GM23338 (cell line): ENCODE results near the gene SLC6A7. TPM values are rescaled to one million over a fixed set of nuclear protein-coding genes. Genes with fewer than 3 reads are reported as not detected.

ENCODE experiments used
- ATAC-seq: fragments of 200-7000 bp; cut with Tn5 transposase; 3 replicates; pipeline ENCODE4 v1.9.1; 2020
- DNase-seq: peaks from one replicate; pipeline ENCODE4 v3.0.0-alpha.2; 2015; ENCODE audit warnings: low spot score
- H2AFZ ChIP-seq: fragments of 200-600 bp; sonication (generic); 2 replicates; pipeline ENCODE4 v1.8.0; 2016; ENCODE audit warnings: antibody characterized with exemption, mild to moderate bottlenecking, moderate library complexity
- H3F3A ChIP-seq: fragments of 200-600 bp; sonication (generic); replicated peaks from 2 replicates; pipeline ENCODE4 v1.8.0; 2017; ENCODE audit warnings: antibody characterized with exemption, mixed run types, low read depth
- H3K27ac ChIP-seq: fragments of 200-600 bp; sonication (generic); 2 replicates; pipeline ENCODE4 v1.6.1; 2016; ENCODE audit warnings: low read depth
- H3K27me3 ChIP-seq: fragments of 200-600 bp; sonication (generic); 2 replicates; pipeline ENCODE4 v1.8.0; 2016; ENCODE audit warnings: mild to moderate bottlenecking, mixed run types, moderate library complexity; ENCODE audit not compliant: insufficient read depth
- H3K36me3 ChIP-seq: fragments of 200-600 bp; sonication (generic); 2 replicates; pipeline ENCODE4 v1.8.0; 2016; ENCODE audit warnings: mild to moderate bottlenecking; ENCODE audit not compliant: insufficient read depth
- H3K4me1 ChIP-seq: fragments of 200-600 bp; sonication (generic); 2 replicates; pipeline ENCODE4 v1.8.0; 2016; ENCODE audit warnings: mild to moderate bottlenecking, moderate library complexity; ENCODE audit not compliant: insufficient read depth
- H3K4me2 ChIP-seq: fragments of 200-600 bp; sonication (generic); 2 replicates; pipeline ENCODE4 v1.7.1; 2017; ENCODE audit warnings: mixed run types
- H3K4me3 ChIP-seq: fragments of 200-600 bp; sonication (generic); 2 replicates; pipeline ENCODE4 v1.6.1; 2016; ENCODE audit warnings: mixed run types
- H3K79me2 ChIP-seq: fragments of 200-600 bp; sonication (generic); replicated peaks from 2 replicates; pipeline ENCODE4 v1.8.0; 2017; ENCODE audit warnings: mild to moderate bottlenecking; ENCODE audit not compliant: insufficient read depth
- H3K9me2 ChIP-seq: fragments of 200-600 bp; sonication (generic); 2 replicates; pipeline ENCODE4 v1.8.0; 2017; ENCODE audit not compliant: insufficient read depth
- H4K20me1 ChIP-seq: fragments of 200-600 bp; sonication (generic); replicated peaks from 2 replicates; pipeline ENCODE4 v1.8.0; 2017; ENCODE audit warnings: mild to moderate bottlenecking; ENCODE audit not compliant: insufficient read depth
- H3K27ac Mint-ChIP-seq: 2 replicates; pipeline ENCODE4 v1.8.0; 2020; ENCODE audit warnings: inconsistent platforms, mild to moderate bottlenecking, moderate library complexity, mixed read lengths
- H3K27me3 Mint-ChIP-seq: 3 replicates; pipeline ENCODE4 v1.8.0; 2022; ENCODE audit warnings: low read depth, mild to moderate bottlenecking, moderate library complexity, mixed read lengths, inconsistent platforms; ENCODE audit not compliant: insufficient read depth, poor library complexity
- H3K36me3 Mint-ChIP-seq: 3 replicates; pipeline ENCODE4 v1.8.0; 2021; ENCODE audit warnings: low read depth, mild to moderate bottlenecking, inconsistent platforms, moderate library complexity, mixed read lengths
- H3K4me1 Mint-ChIP-seq: 3 replicates; pipeline ENCODE4 v1.8.0; 2020; ENCODE audit warnings: mild to moderate bottlenecking, inconsistent platforms, mixed read lengths
- H3K4me3 Mint-ChIP-seq: 3 replicates; pipeline ENCODE4 v1.8.0; 2021; ENCODE audit warnings: moderate library complexity, mild to moderate bottlenecking, inconsistent platforms, mixed read lengths
- H3K9me3 Mint-ChIP-seq: 3 replicates; pipeline ENCODE4 v1.8.0; 2020; ENCODE audit warnings: moderate library complexity, mild to moderate bottlenecking, inconsistent platforms, mixed read lengths
- CREB1 ChIP-seq: fragments of 250-450 bp; sonication (Bioruptor Pico); IDR thresholded peaks from 2 replicates; pipeline ENCODE4 v1.5.0; 2020; ENCODE audit warnings: low read depth, mild to moderate bottlenecking, moderate library complexity
- ETS1 ChIP-seq: IDR thresholded peaks from 2 replicates; pipeline ENCODE4 v1.6.1; 2016; ENCODE audit warnings: antibody characterized with exemption
- EZH2 ChIP-seq: fragments of 200-600 bp; sonication (generic); IDR thresholded peaks from one replicate; pipeline ENCODE4 v1.8.0; 2017; ENCODE audit warnings: antibody characterized with exemption, mild to moderate bottlenecking, low read depth; ENCODE audit not compliant: unreplicated experiment
- EZH2phosphoT487 ChIP-seq: fragments of 200-600 bp; sonication (generic); IDR thresholded peaks from one replicate; pipeline ENCODE4 v1.8.1; 2018; ENCODE audit warnings: antibody characterized with exemption; ENCODE audit not compliant: unreplicated experiment
- JUNB ChIP-seq: IDR thresholded peaks from one replicate; pipeline ENCODE4 v1.6.1; 2016; ENCODE audit warnings: antibody characterized with exemption; ENCODE audit not compliant: unreplicated experiment
- NANOG ChIP-seq: IDR thresholded peaks from 2 replicates; pipeline ENCODE4 v1.6.1; 2016; ENCODE audit warnings: antibody characterized with exemption, borderline replicate concordance
- POLR2AphosphoS5 ChIP-seq: IDR thresholded peaks from 2 replicates; pipeline ENCODE4 v1.6.1; 2016; ENCODE audit warnings: antibody characterized with exemption, low read depth
- REST ChIP-seq: IDR thresholded peaks from one replicate; pipeline ENCODE4 v1.6.1; 2018; ENCODE audit warnings: antibody characterized with exemption; ENCODE audit not compliant: unreplicated experiment
- STAT1 ChIP-seq: IDR thresholded peaks from one replicate; pipeline ENCODE4 v1.6.1; 2016; ENCODE audit warnings: antibody characterized with exemption; ENCODE audit not compliant: unreplicated experiment
- ZNF114 ChIP-seq: fragments of 250-450 bp; sonication (Bioruptor Pico); IDR thresholded peaks from 2 replicates; pipeline ENCODE4 v1.5.0; 2020; ENCODE audit warnings: mild to moderate bottlenecking, moderate library complexity
- ZNF331 ChIP-seq: fragments of 250-450 bp; sonication (Bioruptor Pico); IDR thresholded peaks from 2 replicates; pipeline ENCODE4 v1.5.0; 2020; ENCODE audit warnings: low read depth, mild to moderate bottlenecking, moderate library complexity
- polyA plus RNA-seq: library from polyadenylated mRNA; unstranded; fragments of >200 nt; fragmentation: Nextera tagmentation; extraction: Ambion mirVana; gene quantifications from 2 replicates; pipeline ENCODE4 v1.2.1, GENCODE V29; 2016
- total RNA-seq: library from RNA; depleted of rRNA; stranded (reverse); fragments of >200 nt; shearing (Covaris generic); gene quantifications from 2 replicates; pipeline ENCODE4 v1.2.3, GENCODE V29; 2014
- TF ChIP-seq, protein P1 (sequence below), 2 experiments: fragments of 200-600 bp in 1 of 2; sonication (generic) in 1 of 2; conservative IDR thresholded peaks; 2 replicates each; pipeline versions ENCODE4 v1.5.1 to v1.6.1; 2016 to 2017; ENCODE audit warnings: antibody characterized with exemption in 2 of 2, low read depth in 2 of 2, mild to moderate bottlenecking in 2 of 2, moderate library complexity in 1 of 2

Gene SLC6A7
- total and polyA plus RNA-seq, 2 experiments from 2014 or later, result not detected

DNA sequence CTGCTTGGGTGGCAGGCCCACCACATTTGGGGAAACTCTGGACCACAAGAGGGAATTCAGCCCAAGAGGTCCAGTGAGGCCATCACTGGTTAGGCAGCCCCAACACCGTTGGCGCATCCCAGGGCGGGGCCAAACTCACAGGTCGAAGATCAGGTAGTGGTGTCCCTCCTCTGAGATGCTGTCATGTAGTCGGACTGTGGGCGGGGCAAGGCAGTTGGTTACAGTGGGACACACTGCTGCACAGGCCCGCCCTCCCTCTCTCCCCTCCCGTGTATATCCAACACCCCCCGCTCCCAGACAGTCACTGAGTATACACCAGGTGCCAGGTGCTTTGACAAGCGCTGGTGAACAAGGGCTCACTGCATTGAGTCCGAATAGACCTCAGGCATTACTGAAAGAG, 67.6 kb downstream of the SLC6A7 start (continued):
- no peak for TF ChIP-seq JUNB
- no peak for TF ChIP-seq NANOG
- TF ChIP-seq EZH2, result no peak
- TF ChIP-seq, protein P1, sequence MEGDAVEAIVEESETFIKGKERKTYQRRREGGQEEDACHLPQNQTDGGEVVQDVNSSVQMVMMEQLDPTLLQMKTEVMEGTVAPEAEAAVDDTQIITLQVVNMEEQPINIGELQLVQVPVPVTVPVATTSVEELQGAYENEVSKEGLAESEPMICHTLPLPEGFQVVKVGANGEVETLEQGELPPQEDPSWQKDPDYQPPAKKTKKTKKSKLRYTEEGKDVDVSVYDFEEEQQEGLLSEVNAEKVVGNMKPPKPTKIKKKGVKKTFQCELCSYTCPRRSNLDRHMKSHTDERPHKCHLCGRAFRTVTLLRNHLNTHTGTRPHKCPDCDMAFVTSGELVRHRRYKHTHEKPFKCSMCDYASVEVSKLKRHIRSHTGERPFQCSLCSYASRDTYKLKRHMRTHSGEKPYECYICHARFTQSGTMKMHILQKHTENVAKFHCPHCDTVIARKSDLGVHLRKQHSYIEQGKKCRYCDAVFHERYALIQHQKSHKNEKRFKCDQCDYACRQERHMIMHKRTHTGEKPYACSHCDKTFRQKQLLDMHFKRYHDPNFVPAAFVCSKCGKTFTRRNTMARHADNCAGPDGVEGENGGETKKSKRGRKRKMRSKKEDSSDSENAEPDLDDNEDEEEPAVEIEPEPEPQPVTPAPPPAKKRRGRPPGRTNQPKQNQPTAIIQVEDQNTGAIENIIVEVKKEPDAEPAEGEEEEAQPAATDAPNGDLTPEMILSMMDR (conservative IDR thresholded peaks at IDR 0.05; ENCODE audit: low read depth in 2 of 2), result no peak
- TF ChIP-seq CREB1, result no peak
- TF ChIP-seq ZNF331 (CRISPR knock-in tag), result no peak

DNA sequence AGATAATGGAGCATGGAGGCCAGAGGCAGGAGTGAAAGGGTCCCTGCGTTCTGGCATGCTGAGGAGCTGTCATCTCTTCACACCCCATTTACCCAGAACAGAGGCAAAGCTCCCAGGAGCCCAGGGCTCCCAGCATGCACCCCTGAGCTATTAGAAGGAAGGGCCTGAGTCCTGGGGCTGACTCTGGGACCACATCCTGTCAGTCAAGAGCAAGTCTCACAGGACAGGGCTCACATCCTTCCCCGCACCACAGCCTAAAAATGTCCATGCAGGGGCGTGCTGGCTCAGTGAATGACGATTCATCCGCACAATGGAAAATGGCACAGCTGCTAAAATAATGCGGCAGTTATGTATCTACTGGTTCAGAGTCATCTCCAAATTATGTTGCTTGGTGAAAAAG, 68.3 kb downstream of the SLC6A7 start:
- Histone ChIP-seq H4K20me1 (no peaks in the 10 kb centered on the region), H3K36me3 (no peaks in the 10 kb centered on the region), H3K9me2 (no peaks in the 10 kb centered on the region), H3K79me2 (no peaks in the 10 kb centered on the region), H3K27me3 (no peaks in the 10 kb centered on the region), H3F3A (no peaks in the 10 kb centered on the region), H3K27ac (no peak overlapping the region), H3K4me3 (no peak overlapping the region), H2AFZ (no peak overlapping the region), H3K4me2 (no peak overlapping the region), H3K4me1 (peaks cover 6% of the 10 kb centered on the region; the same call in 1 of the 2 replicates)
- Mint-ChIP-seq H3K36me3 (no peaks in the 10 kb centered on the region), H3K4me1 (peaks cover 7% of the 10 kb centered on the region), H3K27ac (no peak overlapping the region), H3K27me3 (peaks cover 9% of the 10 kb centered on the region), H3K9me3 (no peaks in the 10 kb centered on the region), H3K4me3 (no peak overlapping the region)
- ATAC-seq (no peak), DNase-seq (no peak)
- TF ChIP-seq JUNB (no peak), POLR2AphosphoS5 (no peak), EZH2phosphoT487 (no peak), NANOG (no peak), REST (no peak), CREB1 (no peak), ZNF114 (CRISPR knock-in tag) (no peak), ETS1 (no peak), EZH2 (no peak), ZNF331 (CRISPR knock-in tag) (no peak), STAT1 (no peak)
- TF ChIP-seq, protein P1 (conservative IDR thresholded peaks at IDR 0.05; ENCODE audit: low read depth in 2 of 2), result no peak
